H1 (cell line): Measurements from ENCODE around the gene RCOR2. TPM values are rescaled to one million over a fixed set of nuclear protein-coding genes. Genes with fewer than 3 reads are reported as not detected.

Experiments used
- BCL11A ChIP-seq, 2 experiments: IDR thresholded peaks; one replicate each; pipeline ENCODE4 v1.6.1; 2011; ENCODE audit warnings: low read depth in 2 of 2, low read length in 2 of 2, mild to moderate bottlenecking in 2 of 2
- CBX5 ChIP-seq: fragments of 300-800, 300-1000 bp; sonication (generic); IDR thresholded peaks from 2 replicates; pipeline ENCODE4 v1.7.1; 2016; ENCODE audit warnings: antibody characterized with exemption, low read length, low read depth
- CEBPB ChIP-seq: IDR thresholded peaks from 2 replicates; pipeline ENCODE4 v1.6.1; 2012; ENCODE audit warnings: low read depth, low read length
- CHD1 ChIP-seq: IDR thresholded peaks from 2 replicates; pipeline ENCODE4 v1.6.1; 2012; ENCODE audit warnings: low read depth, low read length, improper control_type of control experiment
- CHD2 ChIP-seq: IDR thresholded peaks from 2 replicates; pipeline ENCODE4 v1.6.1; 2012; ENCODE audit warnings: low read length, improper control_type of control experiment
- CTBP2 ChIP-seq: IDR thresholded peaks from 2 replicates; pipeline ENCODE4 v1.7.0; 2011; ENCODE audit warnings: borderline replicate concordance, mild to moderate bottlenecking, moderate library complexity, mixed read lengths, low read length; ENCODE audit not compliant: insufficient read depth, insufficient read length
- CTCF ChIP-seq, 3 experiments: IDR thresholded peaks; 1 replicate in 2 of 3; 2 replicates in 1 of 3; pipeline versions ENCODE4 v1.5.1 to v1.6.1; 2011; ENCODE audit warnings: low read length in 3 of 3, mild to moderate bottlenecking in 3 of 3, inconsistent platforms in 2 of 3, low read depth in 1 of 3, moderate library complexity in 1 of 3; ENCODE audit not compliant: insufficient read depth in 1 of 3; ENCODE audit errors: control extremely low read depth in 1 of 3
- EP300 ChIP-seq, 2 experiments: IDR thresholded peaks; 1 replicate in 1 of 2; 2 replicates in 1 of 2; pipeline ENCODE4 v1.6.1; 2011 to 2012; ENCODE audit warnings: low read depth in 2 of 2, low read length in 2 of 2, mild to moderate bottlenecking in 2 of 2, borderline replicate concordance in 1 of 2, inconsistent platforms in 1 of 2, moderate library complexity in 1 of 2
- HDAC6 ChIP-seq: IDR thresholded peaks from one replicate; pipeline ENCODE4 v1.7.1; 2012; ENCODE audit warnings: low read depth, mild to moderate bottlenecking, inconsistent platforms, low read length, moderate library complexity
- JUN ChIP-seq: IDR thresholded peaks from 2 replicates; pipeline ENCODE4 v1.6.1; 2011; ENCODE audit warnings: low read depth, mild to moderate bottlenecking, improper control_type of control experiment, low read length
- KDM4A ChIP-seq: IDR thresholded peaks from one replicate; pipeline ENCODE4 v1.7.1; 2012; ENCODE audit warnings: low read depth, mild to moderate bottlenecking, moderate library complexity, low read length, inconsistent platforms; ENCODE audit not compliant: severe bottlenecking
- MAX ChIP-seq: IDR thresholded peaks from 2 replicates; pipeline ENCODE4 v1.6.1; 2012; ENCODE audit warnings: inconsistent platforms
- NRF1 ChIP-seq: IDR thresholded peaks from 2 replicates; pipeline ENCODE4 v1.6.1; 2011; ENCODE audit warnings: mild to moderate bottlenecking, low read depth, low read length, improper control_type of control experiment
- POLR2AphosphoS5 ChIP-seq: IDR thresholded peaks from 2 replicates; pipeline ENCODE4 v1.6.1; 2011; ENCODE audit warnings: low read depth, low read length
- SIN3A ChIP-seq, 2 experiments: IDR thresholded peaks in 1 of 2; conservative IDR thresholded peaks in 1 of 2; 2 replicates each; pipeline ENCODE4 v1.6.1; 2011 to 2012; ENCODE audit warnings: low read length in 2 of 2, improper control_type of control experiment in 1 of 2, low read depth in 1 of 2, mild to moderate bottlenecking in 1 of 2
- SP1 ChIP-seq: IDR thresholded peaks from 2 replicates; pipeline ENCODE4 v1.6.1; 2011; ENCODE audit warnings: low read depth, low read length
- SP4 ChIP-seq: IDR thresholded peaks from 2 replicates; pipeline ENCODE4 v1.6.1; 2012; ENCODE audit warnings: low read length, inconsistent platforms
- USF2 ChIP-seq: IDR thresholded peaks from 2 replicates; pipeline ENCODE4 v1.6.1; 2011; ENCODE audit warnings: low read length, improper control_type of control experiment
- YY1 ChIP-seq: IDR thresholded peaks from 2 replicates; pipeline ENCODE4 v1.6.1; 2011; ENCODE audit warnings: low read depth, mild to moderate bottlenecking, low read length
- polyA plus RNA-seq, 7 experiments: library from polyadenylated mRNA; depleted of rRNA in 3 of 7; stranded (reverse) in 5 of 7; unstranded in 2 of 7; fragments of >200 nt in 5 of 7; fragments of 200-250 nt in 2 of 7; gene quantifications; 1 replicate in 5 of 7; 2 replicates in 1 of 7; 4 replicates in 1 of 7; pipeline versions ENCODE4 v1.2.1 to v1.2.3, GENCODE V29; 2011 to 2013; ENCODE audit warnings: missing spikeins in 2 of 7, mixed read lengths in 2 of 7
- total RNA-seq: library from RNA; stranded (reverse); fragmentation: NEBNext Ultra II Directional; extraction: Animal tissue kit (Norgen Biotek cat#: 25700); gene quantifications from 2 replicates; pipeline ENCODE4 v1.2.1, GENCODE V29; 2021
- TF ChIP-seq, protein P1 (sequence below): IDR thresholded peaks from 2 replicates; pipeline ENCODE4 v1.6.1; 2011; ENCODE audit warnings: low read depth, mild to moderate bottlenecking, low read length; ENCODE audit not compliant: insufficient read depth

RCOR2 gene
- total and polyA plus RNA-seq, 2 of the 8 experiments (the other 6 are each of a cell fraction or from before 2014, with no cell fraction given) = 54.6 to 78.0 TPM

DNA sequence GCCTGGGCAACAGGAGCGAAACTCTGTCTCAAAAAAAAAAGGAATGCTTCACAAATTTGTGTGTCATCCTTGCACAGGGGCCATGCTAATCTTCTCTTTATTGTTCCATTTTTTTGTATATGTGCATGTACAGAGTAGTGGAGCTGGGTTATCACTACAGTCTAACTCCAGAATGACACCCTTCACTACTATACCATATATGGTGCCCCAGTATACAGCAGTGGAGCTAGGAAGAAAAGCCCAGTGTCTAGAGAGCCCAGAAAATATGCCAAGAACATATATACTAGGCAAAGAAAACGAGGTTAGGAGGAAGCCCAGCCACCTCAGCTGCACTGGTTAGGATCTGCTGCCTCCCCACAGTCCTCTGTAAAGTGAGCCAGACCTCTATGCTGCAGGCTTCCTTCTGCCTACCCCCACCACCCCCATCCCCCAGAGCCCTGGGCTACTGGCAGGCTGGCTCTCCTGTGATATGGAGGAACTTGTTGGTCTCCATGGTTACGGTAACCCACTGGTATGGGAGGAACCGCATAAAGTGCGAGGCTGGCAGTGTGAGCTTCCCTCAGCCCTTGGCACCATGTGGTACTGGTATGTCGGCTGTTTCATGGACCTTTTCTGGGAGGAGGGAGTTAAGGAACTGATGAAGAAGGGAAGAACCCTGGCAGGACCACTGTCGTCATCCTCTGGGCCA, 34.3 kb downstream of the RCOR2 start (continued):
- TF ChIP-seq, protein P1, sequence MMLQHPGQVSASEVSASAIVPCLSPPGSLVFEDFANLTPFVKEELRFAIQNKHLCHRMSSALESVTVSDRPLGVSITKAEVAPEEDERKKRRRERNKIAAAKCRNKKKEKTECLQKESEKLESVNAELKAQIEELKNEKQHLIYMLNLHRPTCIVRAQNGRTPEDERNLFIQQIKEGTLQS = no peak
- TF ChIP-seq BCL11A (IDR thresholded peaks at IDR 0.05; ENCODE audit: low read depth in 2 of 2, low read length in 2 of 2) = no peak
- no peak for TF ChIP-seq NRF1
- peak; percentile 66 for TF ChIP-seq MAX
- TF ChIP-seq SP4 = no peak
- no peak for TF ChIP-seq USF2
- no peak for TF ChIP-seq CBX5
- TF ChIP-seq HDAC6 = no peak
- peak; percentile 56; the same call in 1 of the 2 replicates for TF ChIP-seq YY1
- peak; percentile 49; the same call in 1 of the 2 replicates for TF ChIP-seq POLR2AphosphoS5
- no peak for TF ChIP-seq CHD1
- 0 out of 3 replicates have a peak, but pooled peaks of 1 of the 2 experiments have one; percentile 38 for TF ChIP-seq EP300 (IDR thresholded peaks at IDR 0.05; ENCODE audit: borderline replicate concordance in 1 of 2, low read depth in 2 of 2, low read length in 2 of 2)
- peak; percentile 61 for TF ChIP-seq SP1
- no peak for TF ChIP-seq CEBPB
- TF ChIP-seq SIN3A (conservative IDR thresholded peaks at IDR 0.05 in 1 of 2, IDR thresholded peaks at IDR 0.05 in 1 of 2; ENCODE audit: low read depth in 1 of 2, low read length in 2 of 2) = peak in 1 of 2 experiments; percentile 68; a peak in 1 of 4 replicates
- TF ChIP-seq CHD2 = no peak
- TF ChIP-seq CTCF (IDR thresholded peaks at IDR 0.05; ENCODE audit: control extremely low read depth in 1 of 3, insufficient read depth in 1 of 3, low read depth in 1 of 3, low read length in 3 of 3) = no peak
- TF ChIP-seq KDM4A = no peak
- peak; percentile 63 for TF ChIP-seq CTBP2
- TF ChIP-seq JUN = no peak
